K562 (cell line): ENCODE results near the gene ASPHD1. TPM values are rescaled to one million over a fixed set of nuclear protein-coding genes. Genes with fewer than 3 reads are reported as not detected.

Experiments
- ARID3A ChIP-seq: IDR thresholded peaks from 2 replicates; pipeline ENCODE4 v1.6.1; 2012; ENCODE audit warnings: low read depth, low read length, improper control_type of control experiment, borderline replicate concordance
- CEBPG ChIP-seq, 3 experiments: fragments of 200-800 bp in 1 of 3; sonication (Bioruptor generic) in 1 of 3; sonication (generic) in 1 of 3; formaldehyde crosslinking in 1 of 3; IDR thresholded peaks in 2 of 3; conservative IDR thresholded peaks in 1 of 3; 2 replicates each; pipeline versions ENCODE4 v1.6.1 to v1.8.0; 2016 to 2022; ENCODE audit warnings: missing compliant biosample characterization in 2 of 3, missing genetic modification characterization in 2 of 3, mild to moderate bottlenecking in 1 of 3, missing genetic modification reagents in 1 of 3
- DACH1 ChIP-seq: fragments of 450-650 bp; IDR thresholded peaks from 2 replicates; pipeline ENCODE4 v1.6.1; 2018; ENCODE audit not compliant: partially characterized antibody
- MAFF ChIP-seq: IDR thresholded peaks from 2 replicates; pipeline ENCODE4 v1.6.1; 2012; ENCODE audit warnings: low read length, improper control_type of control experiment
- MCM7 ChIP-seq, 2 experiments: fragments of 450-650 bp; IDR thresholded peaks; 2 replicates each; pipeline ENCODE4 v1.6.1; 2016 to 2018
- NFATC3 ChIP-seq: fragments of 450-650 bp; IDR thresholded peaks from 2 replicates; pipeline ENCODE4 v1.6.1; 2017; ENCODE audit warnings: mild to moderate bottlenecking
- RAD51 ChIP-seq: fragments of 450-650 bp; IDR thresholded peaks from 2 replicates; pipeline ENCODE4 v1.7.1; 2016; ENCODE audit warnings: low read depth, mild to moderate bottlenecking, borderline replicate concordance
- RFX1 ChIP-seq: fragments of 450-650 bp; IDR thresholded peaks from 2 replicates; pipeline ENCODE4 v1.6.1; 2016; ENCODE audit warnings: mild to moderate bottlenecking, moderate library complexity
- RREB1 ChIP-seq: fragments of 250-450 bp; sonication (Bioruptor Pico); IDR thresholded peaks from 2 replicates; pipeline ENCODE4 v1.4.0; 2020
- TBL1XR1 ChIP-seq, 2 experiments: IDR thresholded peaks; 2 replicates each; pipeline ENCODE4 v1.6.1; 2012; ENCODE audit warnings: improper control_type of control experiment in 2 of 2, low read length in 2 of 2, mild to moderate bottlenecking in 1 of 2
- polyA plus RNA-seq, 8 experiments: library from polyadenylated mRNA; depleted of rRNA in 4 of 8; stranded (reverse) in 5 of 8; unstranded in 3 of 8; fragments of >200 nt; fragmentation: Nextera tagmentation in 2 of 8; fragmentation: Illumina TruSeq in 1 of 8; extraction: Ambion mirVana in 2 of 8; extraction: Trizol in 1 of 8; gene quantifications; 2 replicates each; pipeline versions ENCODE4 v1.2.1 to v1.2.3, GENCODE V29; 2011 to 2014; ENCODE audit warnings: inconsistent platforms in 1 of 8, missing spikeins in 1 of 8
- total RNA-seq, 7 experiments: library from RNA; depleted of rRNA in 6 of 7; stranded (reverse); fragments of >200 nt in 6 of 7; fragmentation: Illumina TruSeq in 2 of 7; extraction: Trizol in 2 of 7; gene quantifications; 2 replicates each; pipeline versions ENCODE4 v1.2.1 to v1.2.3, GENCODE V29; 2011 to 2021; ENCODE audit warnings: low replicate concordance in 1 of 7

ASPHD1 gene
- total and polyA plus RNA-seq, 9 of the 15 experiments (the other 6 are each of a cell fraction or from before 2014, with no cell fraction given), result 0.03 to 0.70 (median 0.24) TPM; not detected in 5

GRCh38 chr16:29943846-29944799 is 43.8 kb downstream of the ASPHD1 start (continued):
- TF ChIP-seq ARID3A, result peak; percentile 83; the same call in 1 of the 2 replicates
- TF ChIP-seq RFX1, result peak; percentile 72
- no peak for TF ChIP-seq MCM7 (IDR thresholded peaks at IDR 0.05)
- no peak for TF ChIP-seq NFATC3
- TF ChIP-seq MAFF, result no peak
- TF ChIP-seq RAD51, result no peak
- no peak for TF ChIP-seq RREB1 (CRISPR knock-in tag)
- TF ChIP-seq CEBPG (CRISPR knock-in tag; IDR thresholded peaks at IDR 0.05), result 0 out of 2 replicates have a peak, but pooled peaks have one; percentile 12
- TF ChIP-seq CEBPG (tag; conservative IDR thresholded peaks at IDR 0.05 in 1 of 2, IDR thresholded peaks at IDR 0.05 in 1 of 2), result no peak
- no peak for TF ChIP-seq TBL1XR1 (IDR thresholded peaks at IDR 0.05; ENCODE audit: low read length in 2 of 2)
- no peak for TF ChIP-seq DACH1
